Natural killer cell treated with Interleukin-12 subunit alpha and Interleukin-12 subunit beta and Interleukin-15 and Interleukin-18, amount 100 ng/mL, for 72 hours (primary cell): ENCODE measurements around the gene CETP. TPM values are rescaled to one million over a fixed set of nuclear protein-coding genes. Genes with fewer than 3 reads are reported as not detected.
A peak's percentile ranks its signal among the peaks of the same experiment; 100 is the strongest.
"Not testable (repeated sequence)": the region's sequence is repeated elsewhere in the genome, so short reads cannot be mapped to it uniquely, and the experiment has no call there.

ENCODE experiments used
- ATAC-seq, 2 donors: fragments of 150-1000 bp; cut with Tn5 transposase in 1 of 2; sonication (Bioruptor Pico), chemical (Tn5 transposase) in 1 of 2; 2 replicates each; pipeline ENCODE4 v1.10.0; 2021
- DNase-seq: peaks from one replicate; pipeline ENCODE4 v3.0.0; 2022; ENCODE audit warnings: low spot score
- H3K27ac Mint-ChIP-seq, 2 donors: 1 replicate in 1 of 2; 2 replicates in 1 of 2; pipeline ENCODE4 v1.8.0; 2022; ENCODE audit warnings: mixed read lengths in 2 of 2, mild to moderate bottlenecking in 1 of 2, moderate library complexity in 1 of 2
- H3K27me3 Mint-ChIP-seq, 2 donors: 1 replicate in 1 of 2; 2 replicates in 1 of 2; pipeline ENCODE4 v1.8.0; 2022; ENCODE audit warnings: mixed read lengths in 2 of 2
- H3K36me3 Mint-ChIP-seq: one replicate; pipeline ENCODE4 v1.8.0; 2022; ENCODE audit warnings: mixed read lengths
- H3K4me1 Mint-ChIP-seq, 2 donors: 1 replicate in 1 of 2; 2 replicates in 1 of 2; pipeline ENCODE4 v1.8.0; 2022; ENCODE audit warnings: low read depth in 2 of 2, mixed read lengths in 2 of 2, mild to moderate bottlenecking in 1 of 2
- H3K4me3 Mint-ChIP-seq: one replicate; pipeline ENCODE4 v1.8.0; 2022; ENCODE audit warnings: mixed read lengths
- H3K9me3 Mint-ChIP-seq: 2 replicates; pipeline ENCODE4 v1.8.0; 2022; ENCODE audit warnings: mixed read lengths
- total RNA-seq, 2 donors: library from RNA; stranded (reverse); gene quantifications; one replicate each; pipeline ENCODE4 v1.2.3, GENCODE V29; 2022

CETP gene
- total RNA-seq, 2 donors from 2014 or later, result not detected

- peaks cover 0 to 5% of the 10 kb centered on the region in 2 donors for H3K27me3 Mint-ChIP-seq
These were observed 31.1 kb upstream of the CETP start for GRCh38 chr16:56930486-56931270.

GRCh38 chr16:56931271-56931891, 30.4 kb upstream of the CETP start:
- Mint-ChIP-seq H3K4me1 (peaks cover 34 to 44% of the 10 kb centered on the region in 2 donors), H3K27me3 (peaks cover 0 to 3% of the 10 kb centered on the region in 2 donors), H3K27ac (peak overlapping the region; percentile 98 to 99), H3K4me3 (peak overlapping the region; percentile 79), H3K9me3 (no peaks in the 10 kb centered on the region), H3K36me3 (peaks cover 30% of the 10 kb centered on the region)
- ATAC-seq (peak in 1 of 2 donors; percentile 2), DNase-seq (no peak)

More at GRCh38 chr16:56930486-56931270, 31.1 kb upstream of the CETP start:
- DNase-seq (no peak), ATAC-seq (no peak)
- no peaks in the 10 kb centered on the region for H3K9me3 Mint-ChIP-seq
- H3K4me1 Mint-ChIP-seq, result peaks cover 29 to 38% of the 10 kb centered on the region in 2 donors
- peak overlapping the region; percentile 79 for H3K4me3 Mint-ChIP-seq
- H3K27ac Mint-ChIP-seq, result peak overlapping the region; percentile 98 to 99
- H3K36me3 Mint-ChIP-seq, result peaks cover 24% of the 10 kb centered on the region

GRCh38 chr16:56931892-56932720, 29.6 kb upstream of the CETP start, which contains the start of gene HERPUD1:
TSS of gene HERPUD1 (plus strand) at chr16:56932142. CDS start at chr16:56932245, 103 bp downstream.
- ATAC-seq, result peak; percentile 96 to 97
- Mint-ChIP-seq H3K36me3 (peaks cover 33% of the 10 kb centered on the region), H3K27me3 (no peaks in the 10 kb centered on the region), H3K27ac (peak within 1 kb of the TSS; percentile 98 to 99), H3K4me3 (peak within 1 kb of the TSS; percentile 95), H3K4me1 (peaks cover 37 to 46% of the 10 kb centered on the region in 2 donors), H3K9me3 (no peaks in the 10 kb centered on the region)
- peak; percentile 99 for DNase-seq

- Mint-ChIP-seq H3K4me3 (peak overlapping the region; percentile 95), H3K27me3 (no peaks in the 10 kb centered on the region), H3K27ac (peak overlapping the region; percentile 98 to 99), H3K9me3 (no peaks in the 10 kb centered on the region), H3K36me3 (peaks cover 42% of the 10 kb centered on the region), H3K4me1 (peaks cover 39 to 55% of the 10 kb centered on the region in 2 donors)
- ATAC-seq (peak; percentile 44 to 50), DNase-seq (peak; percentile 77)
These were observed 28.8 kb upstream of the CETP start for GRCh38 chr16:56932721-56933619.

GRCh38 chr16:56933828-56934598, 27.7 kb upstream of the CETP start:
- Mint-ChIP-seq H3K36me3 (peaks cover 52% of the 10 kb centered on the region), H3K9me3 (no peaks in the 10 kb centered on the region), H3K4me1 (peaks cover 48 to 62% of the 10 kb centered on the region in 2 donors), H3K27me3 (no peaks in the 10 kb centered on the region), H3K4me3 (peak overlapping the region; percentile 95), H3K27ac (peak overlapping the region; percentile 98 to 99)
- DNase-seq, result no peak
- no peak for ATAC-seq

- not testable (repeated sequence) for H3K9me3 Mint-ChIP-seq, DNase-seq, ATAC-seq, H3K27me3 Mint-ChIP-seq
- peaks cover 52 to 68% of the 10 kb centered on the region in 2 donors for H3K4me1 Mint-ChIP-seq
- H3K27ac Mint-ChIP-seq, result peak overlapping the region; percentile 98 to 99
- H3K36me3 Mint-ChIP-seq, result peaks cover 59% of the 10 kb centered on the region
- H3K4me3 Mint-ChIP-seq, result peak overlapping the region; percentile 95
These were observed 27.1 kb upstream of the CETP start for GRCh38 chr16:56934599-56935145.

- peaks cover 64% of the 10 kb centered on the region for H3K36me3 Mint-ChIP-seq
- ATAC-seq (no peak), DNase-seq (no peak)
- H3K9me3 Mint-ChIP-seq, result no peaks in the 10 kb centered on the region
- no peaks in the 10 kb centered on the region for H3K27me3 Mint-ChIP-seq
- peak overlapping the region; percentile 98 to 99 for H3K27ac Mint-ChIP-seq
- H3K4me3 Mint-ChIP-seq, result peak overlapping the region; percentile 95
- peaks cover 54 to 71% of the 10 kb centered on the region in 2 donors for H3K4me1 Mint-ChIP-seq
These were observed 26.5 kb upstream of the CETP start for GRCh38 chr16:56935201-56935600.

- Mint-ChIP-seq H3K36me3 (peaks cover 65% of the 10 kb centered on the region), H3K27ac (peak overlapping the region in 1 of 2 donors; percentile 99), H3K27me3 (no peaks in the 10 kb centered on the region), H3K9me3 (no peaks in the 10 kb centered on the region), H3K4me3 (peak overlapping the region; percentile 49), H3K4me1 (peaks cover 53 to 66% of the 10 kb centered on the region in 2 donors)
- ATAC-seq (no peak), DNase-seq (no peak)
These were observed 25.3 kb upstream of the CETP start for GRCh38 chr16:56936491-56936890.

GRCh38 chr16:56936950-56937349, 24.8 kb upstream of the CETP start:
- ATAC-seq, result no peak
- Mint-ChIP-seq H3K4me3 (peak overlapping the region; percentile 49), H3K9me3 (no peaks in the 10 kb centered on the region), H3K36me3 (peaks cover 65% of the 10 kb centered on the region), H3K27me3 (no peaks in the 10 kb centered on the region), H3K27ac (peak overlapping the region in 1 of 2 donors; percentile 99), H3K4me1 (peaks cover 56 to 66% of the 10 kb centered on the region in 2 donors)
- no peak for DNase-seq

GRCh38 chr16:56938664-56939513, 22.9 kb upstream of the CETP start:
- no peaks in the 10 kb centered on the region for H3K27me3 Mint-ChIP-seq
- peak overlapping the region; percentile 85 to 87 for H3K27ac Mint-ChIP-seq
- peaks cover 60% of the 10 kb centered on the region for H3K36me3 Mint-ChIP-seq
- peak overlapping the region; percentile 74 for H3K4me3 Mint-ChIP-seq
- H3K9me3 Mint-ChIP-seq, result no peaks in the 10 kb centered on the region
- DNase-seq (no peak), ATAC-seq (peak in 1 of 2 donors; percentile 93)
- peaks cover 50 to 64% of the 10 kb centered on the region in 2 donors for H3K4me1 Mint-ChIP-seq

- no peaks in the 10 kb centered on the region for H3K9me3 Mint-ChIP-seq
- peaks cover 45 to 61% of the 10 kb centered on the region in 2 donors for H3K4me1 Mint-ChIP-seq
- DNase-seq, result no peak
- H3K4me3 Mint-ChIP-seq, result peak overlapping the region; percentile 74
- peaks cover 55% of the 10 kb centered on the region for H3K36me3 Mint-ChIP-seq
- H3K27me3 Mint-ChIP-seq, result no peaks in the 10 kb centered on the region
- H3K27ac Mint-ChIP-seq, result peak overlapping the region; percentile 85 to 87
- ATAC-seq, result no peak
These were observed 21.9 kb upstream of the CETP start for GRCh38 chr16:56939801-56940200.
